HG03045 (cell line): ENCODE data around the gene ANGPTL8.

Source experiments
- ATAC-seq: cut with Tn5 transposase; IDR thresholded peaks from one replicate; pipeline ENCODE4 v1.9.1; 2021; ENCODE audit warnings: mild to moderate bottlenecking, moderate library complexity; ENCODE audit not compliant: unreplicated experiment

Gene ANGPTL8

GRCh38 chr19:11288349-11288748 lies 48.9 kb downstream of the ANGPTL8 start:
- ATAC-seq = no peak

GRCh38 chr19:11290256-11290655 lies 50.8 kb downstream of the ANGPTL8 start:
- ATAC-seq = no peak

- ATAC-seq = no peak
Measured at GRCh38 chr19:11291415-11291814, 52.0 kb downstream of the ANGPTL8 start.
